Brain microvascular endothelial cell (primary cell): ENCODE results near the gene ARVCF.

ENCODE experiments used
- DNase-seq: peaks from one replicate; pipeline ENCODE4 v3.0.0-alpha.2; 2020
- H3K27ac ChIP-seq: fragments of 250-450 bp; sonication (Bioruptor Pico); 2 replicates; pipeline ENCODE4 v1.5.1; 2020; ENCODE audit warnings: mild to moderate bottlenecking, moderate library complexity
- H3K27me3 ChIP-seq: fragments of 250-450 bp; sonication (Bioruptor Pico); replicated peaks from 2 replicates; pipeline ENCODE4 v1.5.1; 2020; ENCODE audit warnings: mild to moderate bottlenecking
- H3K36me3 ChIP-seq: fragments of 250-450 bp; sonication (Bioruptor Pico); replicated peaks from 2 replicates; pipeline ENCODE4 v1.5.1; 2020; ENCODE audit warnings: mild to moderate bottlenecking
- H3K4me3 ChIP-seq: 2 replicates; pipeline ENCODE4 v1.5.1; 2011; ENCODE audit warnings: low read depth, mild to moderate bottlenecking, control low read depth, low read length, moderate library complexity
- in situ Hi-C: cut with HindIII; loops from 2 replicates; pipeline ENCODE4 v1.10.0; 2017; ENCODE audit warnings: low sequenced_read_pairs, low pct_ligation_motif_present
- TF ChIP-seq, protein P1 (sequence below): IDR thresholded peaks from 2 replicates; pipeline ENCODE4 v1.5.1; 2011; ENCODE audit warnings: low read depth, mild to moderate bottlenecking, moderate library complexity, low read length, control low read depth, inconsistent platforms; ENCODE audit errors: missing control alignments

Gene ARVCF

GRCh38 chr22:20031732-20032406 lies 15.2 kb upstream of the ARVCF start:
- TF ChIP-seq, protein P1, sequence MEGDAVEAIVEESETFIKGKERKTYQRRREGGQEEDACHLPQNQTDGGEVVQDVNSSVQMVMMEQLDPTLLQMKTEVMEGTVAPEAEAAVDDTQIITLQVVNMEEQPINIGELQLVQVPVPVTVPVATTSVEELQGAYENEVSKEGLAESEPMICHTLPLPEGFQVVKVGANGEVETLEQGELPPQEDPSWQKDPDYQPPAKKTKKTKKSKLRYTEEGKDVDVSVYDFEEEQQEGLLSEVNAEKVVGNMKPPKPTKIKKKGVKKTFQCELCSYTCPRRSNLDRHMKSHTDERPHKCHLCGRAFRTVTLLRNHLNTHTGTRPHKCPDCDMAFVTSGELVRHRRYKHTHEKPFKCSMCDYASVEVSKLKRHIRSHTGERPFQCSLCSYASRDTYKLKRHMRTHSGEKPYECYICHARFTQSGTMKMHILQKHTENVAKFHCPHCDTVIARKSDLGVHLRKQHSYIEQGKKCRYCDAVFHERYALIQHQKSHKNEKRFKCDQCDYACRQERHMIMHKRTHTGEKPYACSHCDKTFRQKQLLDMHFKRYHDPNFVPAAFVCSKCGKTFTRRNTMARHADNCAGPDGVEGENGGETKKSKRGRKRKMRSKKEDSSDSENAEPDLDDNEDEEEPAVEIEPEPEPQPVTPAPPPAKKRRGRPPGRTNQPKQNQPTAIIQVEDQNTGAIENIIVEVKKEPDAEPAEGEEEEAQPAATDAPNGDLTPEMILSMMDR, result no peak
- in situ Hi-C loops, result no loop called here
- no peak for DNase-seq
- Histone ChIP-seq H3K27me3 (no peaks in the 10 kb centered on the region), H3K36me3 (peaks cover 16% of the 10 kb centered on the region), H3K27ac (no peak overlapping the region), H3K4me3 (no peak overlapping the region)

DNA sequence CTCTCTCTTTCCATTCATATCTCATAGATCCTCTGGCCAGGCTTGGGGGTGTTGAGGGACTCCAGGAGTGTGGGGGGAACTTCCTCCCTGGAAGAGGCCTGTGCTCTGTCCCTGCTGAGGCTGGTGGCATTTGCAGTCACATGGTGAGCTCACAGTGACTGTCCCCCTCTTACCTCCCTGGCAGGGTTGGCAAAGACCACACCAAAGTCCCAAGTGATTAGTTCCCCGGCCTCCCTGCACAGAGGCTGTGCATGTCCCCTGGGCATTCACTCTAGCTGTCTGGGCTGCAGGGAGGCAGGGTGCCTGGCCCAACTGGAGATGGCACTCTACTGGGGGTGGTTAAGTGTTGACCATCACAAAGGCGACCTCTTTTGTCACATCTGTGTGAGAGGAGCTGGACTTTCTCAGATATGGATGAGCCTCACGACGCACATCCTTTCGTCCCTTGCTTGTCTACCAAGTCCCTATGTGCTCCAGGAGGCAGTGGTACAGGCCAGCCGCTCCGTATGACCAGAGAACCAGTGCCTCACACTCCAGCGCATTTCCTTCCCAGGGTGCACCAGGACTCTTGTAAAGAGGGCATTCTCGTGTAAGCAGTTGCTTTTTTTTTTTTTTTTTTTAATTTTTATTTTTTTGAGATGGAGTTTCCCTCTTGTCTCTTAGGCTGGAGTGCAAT lies 13.1 kb upstream of the ARVCF start:
- Histone ChIP-seq H3K4me3 (no peak overlapping the region), H3K27me3 (no peaks in the 10 kb centered on the region), H3K36me3 (peaks cover 13% of the 10 kb centered on the region), H3K27ac (no peak overlapping the region)
- TF ChIP-seq, protein P1, result no peak
- in situ Hi-C loops, result no loop called here
- DNase-seq, result no peak

DNA sequence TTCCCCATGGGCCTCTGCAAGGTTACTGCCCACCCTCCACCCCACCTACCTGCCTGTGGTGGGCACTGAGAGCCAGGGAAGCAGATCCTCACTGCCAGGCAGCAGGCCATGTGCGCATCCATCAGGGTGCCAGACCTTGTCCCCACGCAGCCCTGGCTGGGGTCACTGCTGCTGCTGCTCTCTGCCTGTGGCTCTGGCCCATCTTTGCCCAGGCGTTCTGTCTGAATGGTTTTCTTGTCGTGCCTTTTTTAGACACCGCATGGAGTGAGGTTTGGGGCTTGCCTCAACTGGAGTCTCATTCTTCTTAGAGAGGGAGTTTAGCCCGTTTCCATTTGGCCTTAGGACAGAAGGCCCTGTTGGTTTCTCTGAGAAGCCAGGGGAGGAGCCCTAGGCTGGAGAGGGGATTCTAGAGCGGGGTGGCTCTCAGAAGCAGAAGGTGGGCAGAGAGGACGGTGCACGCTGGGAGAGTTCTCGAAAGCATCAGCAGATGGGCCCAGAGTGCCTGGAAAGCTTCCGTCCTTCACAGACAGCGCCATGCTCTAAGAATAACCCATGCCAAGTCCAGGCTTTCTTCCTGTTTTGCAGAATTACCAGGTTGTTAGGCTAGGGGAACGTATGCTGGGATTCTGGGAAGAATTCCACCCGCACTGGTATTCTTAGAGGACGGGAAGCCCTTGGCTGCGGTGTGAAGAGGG lies 12.4 kb upstream of the ARVCF start:
- in situ Hi-C loops, result no loop called here
- H3K36me3 ChIP-seq, result peaks cover 13% of the 10 kb centered on the region

GRCh38 chr22:20027966-20028854 lies 11.6 kb upstream of the ARVCF start:
- TF ChIP-seq, protein P1, result peak; percentile 63
- in situ Hi-C loops, result no loop called here
- H3K4me3 ChIP-seq, result no peak overlapping the region
- peaks cover 11% of the 10 kb centered on the region for H3K36me3 ChIP-seq
- no peak overlapping the region for H3K27ac ChIP-seq
- H3K27me3 ChIP-seq, result no peaks in the 10 kb centered on the region
- peak; percentile 20 for DNase-seq

More for the DNA sequence above, 12.4 kb upstream of the ARVCF start:
- DNase-seq, result no peak
- H3K27me3 ChIP-seq, result no peaks in the 10 kb centered on the region
- no peak overlapping the region for H3K27ac ChIP-seq
- H3K4me3 ChIP-seq, result no peak overlapping the region
- TF ChIP-seq, protein P1, result no peak

- Histone ChIP-seq H3K27ac (no peak overlapping the region), H3K36me3 (peaks cover 9% of the 10 kb centered on the region)
- in situ Hi-C loops, result no loop called here
These were observed 10.5 kb upstream of the ARVCF start for GRCh38 chr22:20026996-20027601.

More at GRCh38 chr22:20026996-20027601, 10.5 kb upstream of the ARVCF start:
- DNase-seq, result no peak
- Histone ChIP-seq H3K4me3 (no peak overlapping the region), H3K27me3 (no peaks in the 10 kb centered on the region)
- TF ChIP-seq, protein P1, result no peak
